ENCODE measurements around the gene PCSK2.

GRCh38 chr20:17500271-17500670 lies 273.4 kb downstream of the PCSK2 start:
- TF ChIP-seq TAF1 (IDR thresholded peaks at IDR 0.05; ENCODE audit: low read depth, low read length) (no peak), POLR2AphosphoS5 (IDR thresholded peaks at IDR 0.05; ENCODE audit: low read depth, low read length) (no peak)

Data from GM12891 (cell line).